Ovary (tissue), 3 donors: ENCODE measurements around the gene TFAM.

Experiments used
- POLR2A ChIP-seq: fragments of 450-650 bp; IDR thresholded peaks from one replicate; pipeline ENCODE4 v1.6.1; 2017; ENCODE audit warnings: antibody characterized with exemption, mild to moderate bottlenecking, moderate library complexity
- TF ChIP-seq, protein P1 (sequence below), 3 donors: fragments of 450-650 bp in 2 of 3; fragments of 200-600 bp in 1 of 3; IDR thresholded peaks; one replicate each; pipeline versions ENCODE4 v1.5.1 to v1.8.0; 2016 to 2022; ENCODE audit warnings: antibody characterized with exemption in 3 of 3, mild to moderate bottlenecking in 1 of 3
- donor health status: DM: no; HTN: no; CAD: no.

DNA sequence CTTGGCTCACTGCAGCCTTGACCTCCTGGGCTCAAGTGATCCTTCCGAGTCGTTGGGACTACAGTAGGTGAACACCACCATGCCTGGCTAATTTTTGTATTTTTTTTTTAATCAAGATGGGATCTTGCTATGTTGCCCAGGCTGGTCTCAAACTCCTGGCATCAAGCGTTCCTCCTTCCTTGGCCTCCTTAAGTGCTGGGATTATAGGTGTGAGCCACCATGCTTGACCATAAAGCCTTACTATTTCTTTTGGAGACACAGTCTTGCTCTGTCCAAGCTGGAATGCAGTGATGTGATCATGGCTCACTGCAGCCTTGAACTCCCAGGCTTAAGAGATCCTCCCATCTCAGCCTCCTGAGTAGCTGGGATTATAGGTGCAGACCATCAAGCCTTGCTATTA is 12.6 kb downstream of the TFAM start:
- TF ChIP-seq POLR2A: no peak
- TF ChIP-seq, protein P1, sequence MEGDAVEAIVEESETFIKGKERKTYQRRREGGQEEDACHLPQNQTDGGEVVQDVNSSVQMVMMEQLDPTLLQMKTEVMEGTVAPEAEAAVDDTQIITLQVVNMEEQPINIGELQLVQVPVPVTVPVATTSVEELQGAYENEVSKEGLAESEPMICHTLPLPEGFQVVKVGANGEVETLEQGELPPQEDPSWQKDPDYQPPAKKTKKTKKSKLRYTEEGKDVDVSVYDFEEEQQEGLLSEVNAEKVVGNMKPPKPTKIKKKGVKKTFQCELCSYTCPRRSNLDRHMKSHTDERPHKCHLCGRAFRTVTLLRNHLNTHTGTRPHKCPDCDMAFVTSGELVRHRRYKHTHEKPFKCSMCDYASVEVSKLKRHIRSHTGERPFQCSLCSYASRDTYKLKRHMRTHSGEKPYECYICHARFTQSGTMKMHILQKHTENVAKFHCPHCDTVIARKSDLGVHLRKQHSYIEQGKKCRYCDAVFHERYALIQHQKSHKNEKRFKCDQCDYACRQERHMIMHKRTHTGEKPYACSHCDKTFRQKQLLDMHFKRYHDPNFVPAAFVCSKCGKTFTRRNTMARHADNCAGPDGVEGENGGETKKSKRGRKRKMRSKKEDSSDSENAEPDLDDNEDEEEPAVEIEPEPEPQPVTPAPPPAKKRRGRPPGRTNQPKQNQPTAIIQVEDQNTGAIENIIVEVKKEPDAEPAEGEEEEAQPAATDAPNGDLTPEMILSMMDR (IDR thresholded peaks at IDR 0.05): no peak
